ENCODE results near the gene HS6ST1.

DNA sequence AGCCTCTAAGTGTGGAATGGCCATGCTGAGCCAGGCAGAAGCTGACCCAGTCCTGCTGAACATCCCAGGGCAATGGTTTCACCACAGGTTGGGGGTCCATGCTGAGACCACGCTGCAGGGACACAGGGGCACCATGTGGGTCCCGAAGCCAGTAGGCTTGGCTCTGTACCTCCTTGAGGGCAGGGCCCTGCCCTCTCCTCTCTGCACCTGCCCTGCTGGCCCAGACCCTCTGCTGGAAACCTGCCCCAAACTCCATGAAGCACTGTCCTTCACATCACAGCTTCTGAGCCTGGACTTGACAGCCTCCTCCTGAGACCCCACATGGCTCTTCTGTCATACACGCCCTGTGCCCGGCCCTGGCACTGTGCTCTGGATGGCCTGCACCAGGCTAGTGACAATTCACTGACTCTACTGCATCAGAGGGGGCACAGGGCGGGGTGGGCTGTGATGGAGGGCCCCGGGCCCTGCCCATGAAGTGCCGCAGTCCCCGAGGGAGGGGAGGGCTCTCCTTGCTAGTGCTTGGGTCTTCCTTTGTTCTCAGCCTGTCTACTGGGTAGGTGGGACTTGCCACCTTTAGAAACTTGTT lies 24.7 kb downstream of the HS6ST1 start:
- TF ChIP-seq, protein P1, sequence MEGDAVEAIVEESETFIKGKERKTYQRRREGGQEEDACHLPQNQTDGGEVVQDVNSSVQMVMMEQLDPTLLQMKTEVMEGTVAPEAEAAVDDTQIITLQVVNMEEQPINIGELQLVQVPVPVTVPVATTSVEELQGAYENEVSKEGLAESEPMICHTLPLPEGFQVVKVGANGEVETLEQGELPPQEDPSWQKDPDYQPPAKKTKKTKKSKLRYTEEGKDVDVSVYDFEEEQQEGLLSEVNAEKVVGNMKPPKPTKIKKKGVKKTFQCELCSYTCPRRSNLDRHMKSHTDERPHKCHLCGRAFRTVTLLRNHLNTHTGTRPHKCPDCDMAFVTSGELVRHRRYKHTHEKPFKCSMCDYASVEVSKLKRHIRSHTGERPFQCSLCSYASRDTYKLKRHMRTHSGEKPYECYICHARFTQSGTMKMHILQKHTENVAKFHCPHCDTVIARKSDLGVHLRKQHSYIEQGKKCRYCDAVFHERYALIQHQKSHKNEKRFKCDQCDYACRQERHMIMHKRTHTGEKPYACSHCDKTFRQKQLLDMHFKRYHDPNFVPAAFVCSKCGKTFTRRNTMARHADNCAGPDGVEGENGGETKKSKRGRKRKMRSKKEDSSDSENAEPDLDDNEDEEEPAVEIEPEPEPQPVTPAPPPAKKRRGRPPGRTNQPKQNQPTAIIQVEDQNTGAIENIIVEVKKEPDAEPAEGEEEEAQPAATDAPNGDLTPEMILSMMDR (IDR thresholded peaks at IDR 0.05) = no peak
- no peak for TF ChIP-seq POLR2AphosphoS5 (IDR thresholded peaks at IDR 0.05)
